ENCODE results near the gene ASB18. TPM values are rescaled to one million over a fixed set of nuclear protein-coding genes. Genes with fewer than 3 reads are reported as not detected.

ASB18 gene
- total RNA-seq, 1 experiment from 2014 or later: not detected

GRCh38 chr2:236162882-236163470 lies 101.2 kb downstream of the ASB18 start:
- Mint-ChIP-seq H3K27me3 (ENCODE audit: insufficient read depth, unreplicated experiment) (no peaks in the 10 kb centered on the region), H3K9me3 (ENCODE audit: unreplicated experiment) (no peaks in the 10 kb centered on the region), H3K4me1 (ENCODE audit: low read depth, unreplicated experiment) (no peaks in the 10 kb centered on the region), H3K27ac (ENCODE audit: unreplicated experiment) (no peak overlapping the region), H3K36me3 (ENCODE audit: insufficient read depth, unreplicated experiment) (peaks cover under 1% of the 10 kb centered on the region), H3K4me3 (ENCODE audit: unreplicated experiment) (no peak overlapping the region)
- H3K27me3 ChIP-seq (replicated peaks; ENCODE audit: control insufficient read depth, insufficient read depth, low read length): no peaks in the 10 kb centered on the region
- no peak overlapping the region for H3K4me3 ChIP-seq (ENCODE audit: low read depth, low read length)
- no peaks in the 10 kb centered on the region for H3K36me3 ChIP-seq (ENCODE audit: control insufficient read depth, insufficient read depth, low read length)
- TF ChIP-seq, protein P1, sequence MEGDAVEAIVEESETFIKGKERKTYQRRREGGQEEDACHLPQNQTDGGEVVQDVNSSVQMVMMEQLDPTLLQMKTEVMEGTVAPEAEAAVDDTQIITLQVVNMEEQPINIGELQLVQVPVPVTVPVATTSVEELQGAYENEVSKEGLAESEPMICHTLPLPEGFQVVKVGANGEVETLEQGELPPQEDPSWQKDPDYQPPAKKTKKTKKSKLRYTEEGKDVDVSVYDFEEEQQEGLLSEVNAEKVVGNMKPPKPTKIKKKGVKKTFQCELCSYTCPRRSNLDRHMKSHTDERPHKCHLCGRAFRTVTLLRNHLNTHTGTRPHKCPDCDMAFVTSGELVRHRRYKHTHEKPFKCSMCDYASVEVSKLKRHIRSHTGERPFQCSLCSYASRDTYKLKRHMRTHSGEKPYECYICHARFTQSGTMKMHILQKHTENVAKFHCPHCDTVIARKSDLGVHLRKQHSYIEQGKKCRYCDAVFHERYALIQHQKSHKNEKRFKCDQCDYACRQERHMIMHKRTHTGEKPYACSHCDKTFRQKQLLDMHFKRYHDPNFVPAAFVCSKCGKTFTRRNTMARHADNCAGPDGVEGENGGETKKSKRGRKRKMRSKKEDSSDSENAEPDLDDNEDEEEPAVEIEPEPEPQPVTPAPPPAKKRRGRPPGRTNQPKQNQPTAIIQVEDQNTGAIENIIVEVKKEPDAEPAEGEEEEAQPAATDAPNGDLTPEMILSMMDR (IDR thresholded peaks at IDR 0.05; ENCODE audit: insufficient read depth in 1 of 2, low read depth in 1 of 2, low read length in 1 of 2, severe bottlenecking in 1 of 2, unreplicated experiment in 1 of 2): no peak
- H3K9me3 ChIP-seq: no peaks in the 10 kb centered on the region
- ChIA-PET POLR2A (no interaction called here), CTCF (no interaction called here)
- no peaks in the 10 kb centered on the region for H3K4me1 ChIP-seq
- no peak for DNase-seq
- intact Hi-C loops (cut with micrococcal nuclease; ENCODE audit: unreplicated experiment): no loop called here
- BruUV-seq (replicated peaks): no TSS peak

DNA sequence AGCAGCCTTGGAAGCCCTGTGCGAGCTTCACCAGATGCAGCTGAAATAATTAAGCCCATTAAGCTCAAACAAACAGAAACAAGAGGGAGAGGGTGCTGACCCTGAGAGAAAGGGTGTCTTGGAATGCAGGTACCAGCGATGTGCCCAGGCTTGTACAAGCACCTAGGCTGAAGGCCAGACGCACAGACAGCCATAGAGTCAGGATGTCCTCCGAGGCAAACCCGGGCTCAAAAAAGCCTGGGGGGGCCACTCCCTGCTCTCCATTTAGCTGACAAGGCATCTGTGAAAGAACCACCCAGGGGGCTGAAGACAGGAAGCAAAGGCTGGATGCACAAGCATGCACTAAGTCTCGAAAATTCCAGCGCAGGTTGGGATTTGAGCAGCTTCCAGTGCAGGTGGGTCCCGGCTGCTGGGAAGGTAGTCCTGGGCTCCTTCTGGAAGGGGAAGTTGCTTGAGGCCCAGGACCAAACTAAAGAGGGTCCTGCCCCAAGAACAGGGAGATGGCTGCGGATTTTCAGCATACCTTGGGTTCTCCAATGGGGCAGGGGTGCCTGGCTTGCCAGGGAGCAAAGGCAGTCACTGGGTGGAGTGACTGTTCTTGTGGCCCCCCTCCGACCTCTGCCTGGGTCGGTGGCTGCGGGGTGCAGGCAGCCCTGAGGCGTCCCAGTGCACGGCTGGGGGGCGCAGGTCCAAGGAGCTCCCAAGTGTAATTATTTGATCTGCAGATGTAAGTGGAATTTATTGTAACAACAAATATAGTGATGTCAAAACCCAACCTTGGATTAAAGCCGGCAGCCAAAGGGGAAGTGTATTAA lies 102.0 kb downstream of the ASB18 start:
- DNase-seq: no peak
- Histone ChIP-seq H3K36me3 (ENCODE audit: control insufficient read depth, insufficient read depth, low read length) (no peaks in the 10 kb centered on the region), H3K4me3 (ENCODE audit: low read depth, low read length) (no peak overlapping the region), H3K4me1 (no peaks in the 10 kb centered on the region), H3K27me3 (replicated peaks; ENCODE audit: control insufficient read depth, insufficient read depth, low read length) (no peaks in the 10 kb centered on the region), H3K9me3 (no peaks in the 10 kb centered on the region)
- ChIA-PET POLR2A (no interaction called here), CTCF (no interaction called here)
- Mint-ChIP-seq H3K4me3 (ENCODE audit: unreplicated experiment) (no peak overlapping the region), H3K36me3 (ENCODE audit: insufficient read depth, unreplicated experiment) (no peaks in the 10 kb centered on the region), H3K9me3 (ENCODE audit: unreplicated experiment) (no peaks in the 10 kb centered on the region), H3K27ac (ENCODE audit: unreplicated experiment) (no peak overlapping the region), H3K27me3 (ENCODE audit: insufficient read depth, unreplicated experiment) (no peaks in the 10 kb centered on the region), H3K4me1 (ENCODE audit: low read depth, unreplicated experiment) (no peaks in the 10 kb centered on the region)
- intact Hi-C loops (cut with micrococcal nuclease; ENCODE audit: unreplicated experiment): no loop called here
- TF ChIP-seq, protein P1 (IDR thresholded peaks at IDR 0.05; ENCODE audit: insufficient read depth in 1 of 2, low read depth in 1 of 2, low read length in 1 of 2, severe bottlenecking in 1 of 2, unreplicated experiment in 1 of 2): no peak
- no TSS peak for BruUV-seq (replicated peaks)

- no peaks in the 10 kb centered on the region for H3K27me3 ChIP-seq (replicated peaks; ENCODE audit: control insufficient read depth, insufficient read depth, low read length)
- no peak overlapping the region for H3K4me3 Mint-ChIP-seq (ENCODE audit: unreplicated experiment)
- H3K27ac Mint-ChIP-seq (ENCODE audit: unreplicated experiment): no peak overlapping the region
- no peak for DNase-seq
- H3K36me3 ChIP-seq (ENCODE audit: control insufficient read depth, insufficient read depth, low read length): no peaks in the 10 kb centered on the region
- no peaks in the 10 kb centered on the region for H3K9me3 ChIP-seq
- H3K36me3 Mint-ChIP-seq (ENCODE audit: insufficient read depth, unreplicated experiment): no peaks in the 10 kb centered on the region
- TF ChIP-seq, protein P1 (IDR thresholded peaks at IDR 0.05; ENCODE audit: insufficient read depth in 1 of 2, low read depth in 1 of 2, low read length in 1 of 2, severe bottlenecking in 1 of 2, unreplicated experiment in 1 of 2): no peak
- ChIA-PET CTCF (no interaction called here), POLR2A (no interaction called here)
- no peak overlapping the region for H3K4me3 ChIP-seq (ENCODE audit: low read depth, low read length)
- H3K9me3 Mint-ChIP-seq (ENCODE audit: unreplicated experiment): no peaks in the 10 kb centered on the region
- no peaks in the 10 kb centered on the region for H3K27me3 Mint-ChIP-seq (ENCODE audit: insufficient read depth, unreplicated experiment)
- intact Hi-C loops (cut with micrococcal nuclease; ENCODE audit: unreplicated experiment): no loop called here
- H3K4me1 Mint-ChIP-seq (ENCODE audit: low read depth, unreplicated experiment): no peaks in the 10 kb centered on the region
- no peaks in the 10 kb centered on the region for H3K4me1 ChIP-seq
- no TSS peak for BruUV-seq (replicated peaks)
Measured at GRCh38 chr2:236161531-236161930, 102.7 kb downstream of the ASB18 start.
